DOHH2 (cell line): ENCODE data around the gene HLA-DQA1.

Experiments used
- EZH2phosphoT487 ChIP-seq: fragments of 200-600 bp; sonication (generic); IDR thresholded peaks from 2 replicates; pipeline ENCODE4 v1.6.1; 2017; ENCODE audit warnings: borderline replicate concordance, mild to moderate bottlenecking, antibody characterized with exemption, low read length, moderate library complexity, mixed read lengths
- TF ChIP-seq, protein P1 (sequence below): fragments of 200-600 bp; sonication (generic); IDR thresholded peaks from one replicate; pipeline ENCODE4 v1.5.1; 2014; ENCODE audit warnings: antibody characterized with exemption, mild to moderate bottlenecking, low read depth, low read length; ENCODE audit not compliant: poor library complexity, severe bottlenecking

DNA sequence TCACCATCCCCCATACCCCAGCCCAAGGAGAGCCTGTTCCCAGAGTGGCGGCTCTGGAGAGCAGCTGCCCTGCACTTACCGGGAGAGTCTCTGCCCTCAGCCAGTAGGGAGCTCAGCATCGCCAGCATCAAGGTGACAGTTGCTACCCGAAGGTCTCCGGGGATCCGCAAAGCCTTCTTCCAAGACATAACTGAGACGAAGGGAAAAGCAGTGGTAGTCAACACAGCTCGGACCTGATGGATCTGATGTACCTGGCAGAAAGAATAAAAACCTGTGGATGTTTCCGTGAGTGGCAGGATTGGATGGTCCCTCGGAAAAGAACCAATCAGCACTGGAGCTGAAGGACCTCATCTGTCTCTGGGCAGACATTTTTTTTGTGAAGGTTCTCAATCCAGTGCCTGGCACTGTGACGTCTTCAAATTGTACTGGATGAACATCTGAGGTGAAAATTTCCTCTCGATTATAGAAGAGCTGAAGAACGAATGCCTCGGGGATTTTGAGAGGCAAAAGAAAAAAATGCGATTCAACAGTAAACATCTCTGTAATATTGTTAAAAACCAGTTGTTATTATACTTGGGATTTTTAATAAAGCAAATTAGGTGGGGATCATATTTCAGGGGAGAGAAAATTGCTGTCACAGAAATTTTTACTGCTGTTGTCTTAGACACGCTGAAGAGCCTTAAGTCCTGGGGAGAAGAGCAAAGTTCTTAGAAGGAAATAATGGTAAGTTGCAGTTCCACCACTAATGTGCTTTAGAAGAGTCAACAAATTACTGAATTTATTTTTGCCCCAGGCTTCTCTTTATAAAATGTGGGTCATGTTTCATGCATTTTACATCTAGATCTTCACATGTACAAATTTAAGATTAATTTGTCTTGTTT is 29.5 kb downstream of the HLA-DQA1 start, which contains the start of gene HLA-DQB1:
- TF ChIP-seq, protein P1, sequence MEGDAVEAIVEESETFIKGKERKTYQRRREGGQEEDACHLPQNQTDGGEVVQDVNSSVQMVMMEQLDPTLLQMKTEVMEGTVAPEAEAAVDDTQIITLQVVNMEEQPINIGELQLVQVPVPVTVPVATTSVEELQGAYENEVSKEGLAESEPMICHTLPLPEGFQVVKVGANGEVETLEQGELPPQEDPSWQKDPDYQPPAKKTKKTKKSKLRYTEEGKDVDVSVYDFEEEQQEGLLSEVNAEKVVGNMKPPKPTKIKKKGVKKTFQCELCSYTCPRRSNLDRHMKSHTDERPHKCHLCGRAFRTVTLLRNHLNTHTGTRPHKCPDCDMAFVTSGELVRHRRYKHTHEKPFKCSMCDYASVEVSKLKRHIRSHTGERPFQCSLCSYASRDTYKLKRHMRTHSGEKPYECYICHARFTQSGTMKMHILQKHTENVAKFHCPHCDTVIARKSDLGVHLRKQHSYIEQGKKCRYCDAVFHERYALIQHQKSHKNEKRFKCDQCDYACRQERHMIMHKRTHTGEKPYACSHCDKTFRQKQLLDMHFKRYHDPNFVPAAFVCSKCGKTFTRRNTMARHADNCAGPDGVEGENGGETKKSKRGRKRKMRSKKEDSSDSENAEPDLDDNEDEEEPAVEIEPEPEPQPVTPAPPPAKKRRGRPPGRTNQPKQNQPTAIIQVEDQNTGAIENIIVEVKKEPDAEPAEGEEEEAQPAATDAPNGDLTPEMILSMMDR, result no peak
- no peak for TF ChIP-seq EZH2phosphoT487
